NT2/D1 (cell line): ENCODE results near the gene DEXI.

ENCODE experiments used
- DNase-seq: peaks from one replicate; pipeline ENCODE4 v3.0.0-alpha.2; 2011; ENCODE audit warnings: low read depth, low spot score
- H3K27me3 ChIP-seq: 2 replicates; pipeline ENCODE4 v1.6.0; 2011; ENCODE audit warnings: mild to moderate bottlenecking; ENCODE audit not compliant: insufficient read length, insufficient read depth
- H3K36me3 ChIP-seq: 2 replicates; pipeline ENCODE4 v1.6.1; 2011; ENCODE audit warnings: mild to moderate bottlenecking, low read length, mixed read lengths; ENCODE audit not compliant: insufficient read depth, insufficient read length
- H3K4me1 ChIP-seq: 2 replicates; pipeline ENCODE4 v1.5.1; 2011; ENCODE audit not compliant: insufficient read depth, insufficient read length
- H3K4me3 ChIP-seq: 2 replicates; pipeline ENCODE4 v1.5.1; 2011; ENCODE audit warnings: low read depth; ENCODE audit not compliant: insufficient read length
- H3K9ac ChIP-seq: 2 replicates; pipeline ENCODE4 v1.6.0; 2011; ENCODE audit warnings: low read depth; ENCODE audit not compliant: insufficient read length
- H3K9me3 ChIP-seq: 2 replicates; pipeline ENCODE4 v1.5.1; 2011; ENCODE audit warnings: mild to moderate bottlenecking, low read length; ENCODE audit not compliant: insufficient read depth
- SUZ12 ChIP-seq: IDR thresholded peaks from 2 replicates; pipeline ENCODE4 v1.6.1; 2011; ENCODE audit not compliant: insufficient read length, insufficient read depth; ENCODE audit errors: extremely low read depth
- YY1 ChIP-seq: IDR thresholded peaks from 2 replicates; pipeline ENCODE4 v1.6.1; 2011; ENCODE audit not compliant: insufficient read length, insufficient read depth
- ZNF274 ChIP-seq: IDR thresholded peaks from 2 replicates; pipeline ENCODE4 v1.6.1; 2011; ENCODE audit warnings: mild to moderate bottlenecking, low read depth, low read length

DEXI gene

DNA sequence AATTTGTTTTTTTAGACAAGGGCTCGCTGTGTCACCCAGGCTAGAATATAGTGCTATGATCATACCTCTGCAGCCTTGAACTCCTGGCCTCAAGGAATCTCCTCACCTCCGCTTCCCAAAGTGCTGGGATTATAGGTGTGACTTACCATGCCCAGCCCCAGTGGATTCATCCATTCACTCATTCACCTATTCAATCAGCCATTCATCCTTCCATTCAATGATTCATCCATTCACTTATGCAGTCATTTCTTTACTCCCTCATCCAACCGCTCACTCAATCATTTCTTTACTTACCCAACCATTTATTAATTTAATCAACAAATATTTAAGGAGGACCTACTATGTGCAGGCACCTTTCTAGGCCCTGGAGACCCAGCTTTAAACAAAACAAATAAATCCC, 25.7 kb downstream of the DEXI start:
- H3K4me1 ChIP-seq = peaks cover 7% of the 10 kb centered on the region
- H3K4me3 ChIP-seq = no peak overlapping the region
- no peak for DNase-seq
- no peaks in the 10 kb centered on the region for H3K9me3 ChIP-seq
- H3K36me3 ChIP-seq = no peaks in the 10 kb centered on the region
- no peak for TF ChIP-seq ZNF274
- no peak for TF ChIP-seq SUZ12
- TF ChIP-seq YY1 = no peak
- H3K9ac ChIP-seq = no peak overlapping the region
- no peaks in the 10 kb centered on the region for H3K27me3 ChIP-seq

DNA sequence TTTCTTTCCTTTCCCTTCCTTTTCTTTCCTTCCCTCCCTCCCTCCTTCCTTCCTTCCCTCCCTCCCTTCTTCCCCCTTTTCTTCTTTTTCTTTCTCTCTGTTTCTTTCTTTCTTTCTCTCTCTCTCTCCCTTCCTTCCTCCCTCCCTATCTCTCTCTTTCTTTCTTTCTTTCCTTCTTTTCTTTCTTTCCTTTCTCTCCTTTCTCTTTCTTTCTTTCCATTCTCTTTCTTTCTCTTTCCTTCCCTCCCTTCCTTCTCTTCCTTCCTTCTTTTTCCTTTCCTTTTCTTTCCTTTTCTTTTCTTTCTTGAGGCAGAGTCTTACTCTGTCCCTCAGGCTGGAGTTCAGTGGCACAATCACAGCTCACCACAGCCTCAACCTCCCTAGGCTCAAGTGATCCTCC, 31.0 kb downstream of the DEXI start:
- no peaks in the 10 kb centered on the region for H3K36me3 ChIP-seq
- DNase-seq = no peak
- no peak overlapping the region for H3K4me3 ChIP-seq
- TF ChIP-seq YY1 (no peak), ZNF274 (no peak), SUZ12 (no peak)
- H3K9me3 ChIP-seq = no peaks in the 10 kb centered on the region
- H3K9ac ChIP-seq = no peak overlapping the region
- H3K4me1 ChIP-seq = peaks cover 3% of the 10 kb centered on the region
- no peaks in the 10 kb centered on the region for H3K27me3 ChIP-seq

DNA sequence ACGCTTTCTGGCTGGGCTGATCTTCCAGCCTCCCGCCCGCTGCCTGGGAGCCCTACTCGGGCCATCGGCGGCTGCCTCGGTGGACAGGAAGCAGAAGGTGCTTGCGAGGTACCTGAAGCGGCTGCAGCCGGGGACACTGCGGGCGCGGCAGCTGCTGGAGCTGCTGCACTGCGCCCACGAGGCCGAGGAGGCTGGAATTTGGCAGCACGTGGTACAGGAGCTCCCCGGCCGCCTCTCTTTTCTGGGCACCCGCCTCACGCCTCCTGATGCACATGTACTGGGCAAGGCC, 34.6 kb downstream of the DEXI start:
- Histone ChIP-seq H3K9ac (no peak overlapping the region), H3K9me3 (no peaks in the 10 kb centered on the region), H3K36me3 (no peaks in the 10 kb centered on the region), H3K4me1 (no peaks in the 10 kb centered on the region), H3K27me3 (no peaks in the 10 kb centered on the region), H3K4me3 (no peak overlapping the region)
- no peak for DNase-seq
- no peak for TF ChIP-seq ZNF274
- TF ChIP-seq YY1 = no peak
- no peak for TF ChIP-seq SUZ12

DNA sequence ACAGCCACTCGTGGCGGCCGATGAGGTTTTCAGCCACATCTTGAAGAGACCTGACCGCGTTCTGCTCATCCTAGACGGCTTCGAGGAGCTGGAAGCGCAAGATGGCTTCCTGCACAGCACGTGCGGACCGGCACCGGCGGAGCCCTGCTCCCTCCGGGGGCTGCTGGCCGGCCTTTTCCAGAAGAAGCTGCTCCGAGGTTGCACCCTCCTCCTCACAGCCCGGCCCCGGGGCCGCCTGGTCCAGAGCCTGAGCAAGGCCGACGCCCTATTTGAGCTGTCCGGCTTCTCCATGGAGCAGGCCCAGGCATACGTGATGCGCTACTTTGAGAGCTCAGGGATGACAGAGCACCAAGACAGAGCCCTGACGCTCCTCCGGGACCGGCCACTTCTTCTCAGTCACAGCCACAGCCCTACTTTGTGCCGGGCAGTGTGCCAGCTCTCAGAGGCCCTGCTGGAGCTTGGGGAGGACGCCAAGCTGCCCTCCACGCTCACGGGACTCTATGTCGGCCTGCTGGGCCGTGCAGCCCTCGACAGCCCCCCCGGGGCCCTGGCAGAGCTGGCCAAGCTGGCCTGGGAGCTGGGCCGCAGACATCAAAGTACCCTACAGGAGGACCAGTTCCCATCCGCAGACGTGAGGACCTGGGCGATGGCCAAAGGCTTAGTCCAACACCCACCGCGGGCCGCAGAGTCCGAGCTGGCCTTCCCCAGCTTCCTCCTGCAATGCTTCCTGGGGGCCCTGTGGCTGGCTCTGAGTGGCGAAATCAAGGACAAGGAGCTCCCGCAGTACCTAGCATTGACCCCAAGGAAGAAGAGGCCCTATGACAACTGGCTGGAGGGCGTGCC, 35.1 kb downstream of the DEXI start:
- Histone ChIP-seq H3K36me3 (no peaks in the 10 kb centered on the region), H3K27me3 (no peaks in the 10 kb centered on the region), H3K9me3 (no peaks in the 10 kb centered on the region), H3K4me1 (no peaks in the 10 kb centered on the region), H3K4me3 (no peak overlapping the region), H3K9ac (no peak overlapping the region)
- DNase-seq = no peak
- no peak for TF ChIP-seq SUZ12
- no peak for TF ChIP-seq YY1
- no peak for TF ChIP-seq ZNF274

DNA sequence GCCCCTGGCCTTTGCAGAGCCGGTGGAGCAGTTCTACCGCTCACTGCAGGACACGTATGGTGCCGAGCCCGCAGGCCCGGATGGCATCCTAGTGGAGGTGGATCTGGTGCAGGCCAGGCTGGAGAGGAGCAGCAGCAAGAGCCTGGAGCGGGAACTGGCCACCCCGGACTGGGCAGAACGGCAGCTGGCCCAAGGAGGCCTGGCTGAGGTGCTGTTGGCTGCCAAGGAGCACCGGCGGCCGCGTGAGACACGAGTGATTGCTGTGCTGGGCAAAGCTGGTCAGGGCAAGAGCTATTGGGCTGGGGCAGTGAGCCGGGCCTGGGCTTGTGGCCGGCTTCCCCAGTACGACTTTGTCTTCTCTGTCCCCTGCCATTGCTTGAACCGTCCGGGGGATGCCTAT, 35.8 kb downstream of the DEXI start:
- Histone ChIP-seq H3K9ac (no peak overlapping the region), H3K27me3 (no peaks in the 10 kb centered on the region), H3K4me1 (no peaks in the 10 kb centered on the region), H3K4me3 (no peak overlapping the region), H3K9me3 (no peaks in the 10 kb centered on the region), H3K36me3 (no peaks in the 10 kb centered on the region)
- no peak for DNase-seq
- no peak for TF ChIP-seq YY1
- no peak for TF ChIP-seq SUZ12
- no peak for TF ChIP-seq ZNF274

DNA sequence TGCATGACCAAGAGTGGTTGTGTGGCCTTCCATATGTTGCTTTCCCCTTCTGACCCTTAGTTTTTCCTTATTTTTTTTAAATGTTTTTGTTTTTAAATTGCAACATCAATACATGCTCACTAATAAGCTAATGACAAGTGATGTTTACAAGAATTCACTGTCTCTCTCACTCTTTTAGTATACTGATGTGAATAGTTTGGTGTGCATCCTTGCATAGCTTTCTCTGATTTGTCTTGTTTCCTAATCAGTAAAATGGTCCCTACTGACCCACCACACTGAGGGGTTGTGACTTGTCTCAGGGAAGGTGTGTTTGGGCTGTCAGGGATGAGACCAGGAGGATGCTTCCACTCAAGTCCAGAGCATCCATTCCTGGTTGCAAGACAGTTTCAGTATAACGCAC, 39.3 kb downstream of the DEXI start:
- TF ChIP-seq ZNF274 (no peak), SUZ12 (no peak)
- Histone ChIP-seq H3K4me3 (no peak overlapping the region), H3K27me3 (no peaks in the 10 kb centered on the region), H3K9ac (no peak overlapping the region), H3K36me3 (no peaks in the 10 kb centered on the region), H3K9me3 (no peaks in the 10 kb centered on the region), H3K4me1 (no peaks in the 10 kb centered on the region)
- no peak for DNase-seq

DNA sequence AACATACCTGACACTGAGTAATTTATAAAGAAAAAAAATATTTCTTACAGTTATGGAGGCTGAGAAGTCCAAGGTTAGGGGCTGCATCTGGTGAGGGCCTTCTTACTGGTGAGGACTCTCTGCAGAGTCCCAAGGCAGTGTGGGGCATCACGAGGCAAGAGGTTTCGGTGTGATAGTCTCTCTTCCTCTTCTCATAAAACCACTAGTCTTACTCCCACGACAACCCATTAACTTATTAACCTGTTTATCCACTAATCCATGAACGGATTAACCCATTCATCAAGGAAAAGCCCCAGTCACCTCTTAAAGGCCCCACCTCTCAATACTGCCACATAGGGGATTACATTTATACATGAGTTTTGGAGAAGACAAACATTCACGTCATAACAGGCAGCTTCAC, 45.1 kb downstream of the DEXI start:
- H3K4me3 ChIP-seq = no peak overlapping the region
- no peaks in the 10 kb centered on the region for H3K36me3 ChIP-seq
- no peak for DNase-seq
- TF ChIP-seq SUZ12 (no peak), ZNF274 (no peak), YY1 (no peak)
- no peak overlapping the region for H3K9ac ChIP-seq
- H3K27me3 ChIP-seq = peaks cover 26% of the 10 kb centered on the region
- no peaks in the 10 kb centered on the region for H3K4me1 ChIP-seq
- H3K9me3 ChIP-seq = no peaks in the 10 kb centered on the region; the same call in 1 of the 2 replicates
